ENCODE measurements around the gene EPHB3. TPM values are rescaled to one million over a fixed set of nuclear protein-coding genes. Genes with fewer than 3 reads are reported as not detected.

The EPHB3 gene
- total RNA-seq, 1 donor from 2014 or later = 4.3 TPM

DNA sequence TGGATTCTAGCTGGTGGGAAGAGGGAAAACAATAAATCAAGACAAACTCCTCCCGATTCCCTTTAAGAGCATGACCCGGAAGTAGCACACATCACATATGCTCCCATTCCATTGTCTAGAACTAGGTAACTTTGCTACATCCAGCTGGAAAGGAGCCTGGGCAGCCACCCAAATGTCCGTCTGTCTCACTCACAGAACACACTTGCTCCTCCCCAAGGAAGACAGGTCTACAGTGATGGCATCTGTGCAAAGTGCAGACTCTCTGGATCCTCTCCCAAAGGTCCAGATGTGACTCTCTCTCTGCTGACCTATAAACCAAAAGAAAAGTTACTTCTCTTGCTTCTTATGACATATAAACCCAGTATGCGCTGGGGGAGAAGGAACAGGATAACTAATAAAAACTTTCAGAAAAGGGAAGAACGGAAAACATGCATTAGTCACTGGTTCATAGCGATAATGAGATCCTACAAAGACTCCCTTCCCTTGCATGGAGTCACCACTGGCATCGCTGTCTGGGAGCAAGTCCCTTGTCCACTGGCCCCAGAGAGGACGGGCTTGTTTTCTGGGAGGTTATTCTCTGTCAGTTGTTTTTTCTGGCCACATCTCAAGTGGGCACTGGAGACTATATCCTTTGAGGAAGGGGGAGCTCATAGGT lies 29.8 kb upstream of the EPHB3 start:
- TF ChIP-seq, protein P1, sequence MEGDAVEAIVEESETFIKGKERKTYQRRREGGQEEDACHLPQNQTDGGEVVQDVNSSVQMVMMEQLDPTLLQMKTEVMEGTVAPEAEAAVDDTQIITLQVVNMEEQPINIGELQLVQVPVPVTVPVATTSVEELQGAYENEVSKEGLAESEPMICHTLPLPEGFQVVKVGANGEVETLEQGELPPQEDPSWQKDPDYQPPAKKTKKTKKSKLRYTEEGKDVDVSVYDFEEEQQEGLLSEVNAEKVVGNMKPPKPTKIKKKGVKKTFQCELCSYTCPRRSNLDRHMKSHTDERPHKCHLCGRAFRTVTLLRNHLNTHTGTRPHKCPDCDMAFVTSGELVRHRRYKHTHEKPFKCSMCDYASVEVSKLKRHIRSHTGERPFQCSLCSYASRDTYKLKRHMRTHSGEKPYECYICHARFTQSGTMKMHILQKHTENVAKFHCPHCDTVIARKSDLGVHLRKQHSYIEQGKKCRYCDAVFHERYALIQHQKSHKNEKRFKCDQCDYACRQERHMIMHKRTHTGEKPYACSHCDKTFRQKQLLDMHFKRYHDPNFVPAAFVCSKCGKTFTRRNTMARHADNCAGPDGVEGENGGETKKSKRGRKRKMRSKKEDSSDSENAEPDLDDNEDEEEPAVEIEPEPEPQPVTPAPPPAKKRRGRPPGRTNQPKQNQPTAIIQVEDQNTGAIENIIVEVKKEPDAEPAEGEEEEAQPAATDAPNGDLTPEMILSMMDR (IDR thresholded peaks at IDR 0.05; ENCODE audit: unreplicated experiment) = no peak
- Mint-ChIP-seq H3K27ac (ENCODE audit: unreplicated experiment) (no peak overlapping the region), H3K27me3 (ENCODE audit: unreplicated experiment) (no peaks in the 10 kb centered on the region), H3K4me3 (ENCODE audit: unreplicated experiment) (no peak overlapping the region), H3K4me1 (ENCODE audit: unreplicated experiment) (peaks cover 20% of the 10 kb centered on the region), H3K36me3 (ENCODE audit: low read depth, unreplicated experiment) (no peaks in the 10 kb centered on the region), H3K9me3 (ENCODE audit: unreplicated experiment) (no peaks in the 10 kb centered on the region)
- no peak for DNase-seq (ENCODE audit: low spot score)

DNA sequence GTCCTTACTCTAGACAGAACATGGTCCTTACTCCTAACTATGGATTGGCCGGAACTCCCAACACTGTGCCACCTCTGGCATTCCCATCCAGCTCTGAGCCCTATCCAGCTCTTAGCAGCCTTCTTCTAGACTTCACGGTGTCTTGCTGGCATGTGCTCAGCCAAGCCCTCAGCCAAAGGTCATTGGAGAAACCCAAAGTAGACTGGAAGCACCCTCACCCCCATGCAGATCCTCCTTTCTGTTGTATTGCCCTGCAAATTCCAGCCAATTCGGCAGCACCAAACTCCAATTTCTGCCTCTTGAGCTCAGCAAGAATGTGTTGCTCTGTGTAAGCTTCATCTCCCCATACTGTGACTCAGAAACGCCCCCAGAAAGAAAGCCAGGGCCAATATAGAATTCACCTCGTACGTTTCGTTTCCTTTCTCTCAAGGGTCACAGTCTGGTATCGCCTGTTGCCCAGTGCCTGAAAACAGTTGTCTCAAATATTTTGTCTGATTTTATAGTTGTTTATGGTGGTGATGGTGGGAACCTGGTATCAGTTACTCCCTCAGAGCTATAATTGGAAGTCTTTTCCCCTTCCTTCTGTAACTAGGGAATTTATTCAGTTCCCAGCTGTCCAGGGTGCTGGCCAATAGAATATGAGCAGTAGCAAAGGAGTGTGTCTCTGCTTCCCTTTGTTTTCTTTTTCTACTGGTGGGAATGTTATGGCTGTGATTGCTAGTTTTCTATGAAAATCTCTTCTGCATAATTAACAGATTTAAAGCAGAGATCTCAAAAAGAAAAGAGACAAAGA lies 28.4 kb upstream of the EPHB3 start:
- Mint-ChIP-seq H3K4me3 (ENCODE audit: unreplicated experiment) (no peak overlapping the region), H3K9me3 (ENCODE audit: unreplicated experiment) (no peaks in the 10 kb centered on the region), H3K36me3 (ENCODE audit: low read depth, unreplicated experiment) (no peaks in the 10 kb centered on the region), H3K27ac (ENCODE audit: unreplicated experiment) (no peak overlapping the region), H3K4me1 (ENCODE audit: unreplicated experiment) (peaks cover 27% of the 10 kb centered on the region), H3K27me3 (ENCODE audit: unreplicated experiment) (no peaks in the 10 kb centered on the region)
- TF ChIP-seq, protein P1 (IDR thresholded peaks at IDR 0.05; ENCODE audit: unreplicated experiment) = no peak
- no peak for DNase-seq (ENCODE audit: low spot score)

DNA sequence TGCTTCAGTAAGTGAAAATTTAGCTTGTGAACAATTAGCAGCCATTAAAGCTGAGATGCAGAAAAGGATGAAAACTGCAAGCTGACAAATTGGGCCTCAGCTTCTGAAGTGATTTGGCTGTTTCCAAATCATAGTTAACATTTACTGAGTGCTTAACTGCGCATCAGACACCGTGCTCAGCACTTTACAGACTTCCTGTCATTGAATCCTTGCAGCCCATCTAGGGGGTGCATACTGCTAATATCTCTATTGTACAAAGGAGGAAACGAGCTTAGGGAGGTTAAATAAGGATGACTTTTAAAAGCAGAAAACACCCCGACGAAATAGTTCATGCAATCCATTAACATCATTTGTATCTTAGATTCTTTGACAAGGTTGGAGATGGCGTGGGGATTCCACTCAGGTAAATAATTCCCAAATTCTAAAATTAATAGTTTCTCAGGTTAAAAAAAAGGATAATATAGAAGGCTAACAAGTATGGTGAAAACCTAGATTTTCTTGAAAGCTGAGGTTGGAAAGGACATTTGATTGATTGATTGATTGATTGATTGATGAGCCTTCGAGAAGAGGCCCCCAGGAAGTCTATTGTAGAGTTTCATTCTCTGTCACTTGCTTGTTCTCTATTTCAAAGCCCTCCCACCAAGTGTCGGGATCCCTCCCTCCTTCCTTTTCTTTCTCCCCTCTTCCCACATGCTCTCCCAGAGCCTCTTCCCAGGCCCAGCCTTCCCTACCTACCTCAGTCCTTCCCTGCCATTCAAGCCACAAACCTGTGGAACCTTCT lies 23.5 kb upstream of the EPHB3 start:
- Mint-ChIP-seq H3K27ac (ENCODE audit: unreplicated experiment) (peak overlapping the region; percentile 26), H3K27me3 (ENCODE audit: unreplicated experiment) (peaks cover 2% of the 10 kb centered on the region), H3K4me3 (ENCODE audit: unreplicated experiment) (no peak overlapping the region), H3K36me3 (ENCODE audit: low read depth, unreplicated experiment) (no peaks in the 10 kb centered on the region), H3K4me1 (ENCODE audit: unreplicated experiment) (peaks cover 25% of the 10 kb centered on the region), H3K9me3 (ENCODE audit: unreplicated experiment) (no peaks in the 10 kb centered on the region)
- no peak for DNase-seq (ENCODE audit: low spot score)
- TF ChIP-seq, protein P1 (IDR thresholded peaks at IDR 0.05; ENCODE audit: unreplicated experiment) = no peak

DNA sequence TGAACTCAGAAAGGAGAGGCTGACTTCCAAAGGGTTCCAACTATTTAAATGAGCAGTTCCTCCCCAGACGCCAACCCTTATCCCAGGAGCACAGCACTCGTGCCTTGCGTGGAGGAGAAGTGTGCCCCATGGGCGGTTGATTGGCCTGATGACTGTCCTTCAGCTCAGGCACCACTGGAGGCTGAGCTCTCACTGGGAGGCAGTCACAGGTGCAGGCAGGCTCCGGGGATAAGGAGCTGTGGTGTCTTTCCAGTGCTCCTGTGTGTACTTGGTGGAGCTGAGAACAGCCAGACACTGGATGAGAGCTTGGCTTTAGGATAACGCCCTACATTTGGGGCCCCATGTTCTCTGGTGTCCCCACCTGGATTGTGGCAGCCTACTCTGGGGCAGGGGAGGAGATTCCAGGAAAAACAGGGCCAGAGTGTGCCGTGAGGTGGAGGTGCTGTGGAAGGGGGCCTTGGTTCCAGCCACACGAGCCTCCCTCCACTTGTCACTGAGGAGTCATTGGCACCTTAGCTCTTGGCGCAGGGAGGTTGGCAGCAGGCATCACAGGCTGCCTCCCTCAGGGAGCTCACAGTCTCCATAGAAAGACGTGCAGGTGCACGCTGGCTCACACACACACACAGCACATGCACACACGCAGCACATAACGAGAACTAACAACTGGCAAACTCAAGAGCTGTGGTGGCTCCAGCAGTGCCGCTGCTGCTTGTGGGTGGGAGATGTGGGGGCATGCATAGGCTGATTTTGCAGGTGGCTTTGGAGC lies 22.7 kb upstream of the EPHB3 start:
- Mint-ChIP-seq H3K9me3 (ENCODE audit: unreplicated experiment) (no peaks in the 10 kb centered on the region), H3K4me1 (ENCODE audit: unreplicated experiment) (peaks cover 24% of the 10 kb centered on the region), H3K4me3 (ENCODE audit: unreplicated experiment) (no peak overlapping the region), H3K27ac (ENCODE audit: unreplicated experiment) (peak overlapping the region; percentile 26), H3K27me3 (ENCODE audit: unreplicated experiment) (peaks cover 2% of the 10 kb centered on the region), H3K36me3 (ENCODE audit: low read depth, unreplicated experiment) (no peaks in the 10 kb centered on the region)
- TF ChIP-seq, protein P1 (IDR thresholded peaks at IDR 0.05; ENCODE audit: unreplicated experiment) = no peak
- no peak for DNase-seq (ENCODE audit: low spot score)

Data from endothelial cell (in vitro differentiated cells).